ENCODE results near the gene CLCN2. TPM values are rescaled to one million over a fixed set of nuclear protein-coding genes. Genes with fewer than 3 reads are reported as not detected.

Gene CLCN2
- polyA plus RNA-seq, 2 of the 4 experiments (the other 2 are of a cell fraction): 2.2 to 5.4 TPM

DNA sequence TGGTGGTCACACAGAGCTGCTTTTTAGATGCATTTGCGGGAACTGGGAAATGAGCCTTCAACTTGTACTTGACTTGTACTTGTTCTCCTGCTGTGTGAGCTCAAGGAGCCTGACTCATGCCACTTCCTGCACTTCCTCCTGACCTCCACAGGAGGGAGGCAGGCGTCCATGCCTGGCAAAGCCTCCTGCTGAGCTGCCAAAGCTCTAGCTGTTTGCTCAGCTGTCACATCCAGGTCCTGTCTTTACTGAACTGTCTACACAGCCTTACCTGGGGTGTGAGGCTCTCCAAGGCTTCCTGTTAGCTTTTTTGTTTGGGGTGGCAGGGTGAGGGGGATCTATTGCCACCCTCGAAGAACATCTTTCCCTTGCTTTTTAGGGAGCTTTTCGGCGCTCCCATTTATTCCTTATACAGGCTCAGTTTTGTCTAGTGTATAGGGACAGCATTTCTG, 10.2 kb upstream of the CLCN2 start (continued):
- TF ChIP-seq REST (IDR thresholded peaks at IDR 0.05) (no peak), CHD4 (IDR thresholded peaks at IDR 0.05; ENCODE audit: borderline replicate concordance) (no peak), FOSB (CRISPR knock-in tag; IDR thresholded peaks at IDR 0.05) (no peak), ZNF302 (CRISPR knock-in tag; IDR thresholded peaks at IDR 0.05) (no peak), FOXS1 (CRISPR knock-in tag; IDR thresholded peaks at IDR 0.05) (no peak), JUN (IDR thresholded peaks at IDR 0.05) (no peak), JUNB (IDR thresholded peaks at IDR 0.05) (no peak)

GRCh38 chr3:184368586-184369183, 7.3 kb upstream of the CLCN2 start:
- CTCF ChIA-PET: interaction anchor here (0.8 to 13.6 kb wide), 9 partner anchors 10 to 193 kb away, joined by 3 to 171 read pairs (median 4); partner anchors contain the start of gene EPHB3
- Histone ChIP-seq H3K4me2 (no peak overlapping the region), H3K4me1 (peaks cover 18% of the 10 kb centered on the region; the same call in 2 of the 3 replicates), H3K27ac (no peak overlapping the region), H3K4me3 (no peak overlapping the region), H3K9me3 (no peaks in the 10 kb centered on the region)
- no peak for DNase-seq (ENCODE audit: low read depth in 1 of 2, low spot score in 1 of 2)
- no peak for ATAC-seq
- TF ChIP-seq BHLHE40 (IDR thresholded peaks at IDR 0.05; ENCODE audit: low read depth, low read length): no peak
- no peak for TF ChIP-seq HOXB5 (CRISPR knock-in tag; IDR thresholded peaks at IDR 0.05)
- no peak for TF ChIP-seq CHD2 (IDR thresholded peaks at IDR 0.05; ENCODE audit: low read length, partially characterized antibody)
- TF ChIP-seq ZNF302 (CRISPR knock-in tag; IDR thresholded peaks at IDR 0.05): no peak
- TF ChIP-seq FOSB (CRISPR knock-in tag; IDR thresholded peaks at IDR 0.05): no peak
- no peak for TF ChIP-seq EHMT2 (IDR thresholded peaks at IDR 0.05; ENCODE audit: low read depth)
- 95% methylated on average over 3 of the region's 3 CpGs for WGBS (ENCODE audit: missing lambda C conversion rate)
- POLR2A ChIA-PET: no interaction called here
- FAIRE-seq: no peak

- WGBS (ENCODE audit: missing lambda C conversion rate): 95% methylated on average over 9 of the region's 9 CpGs
- FAIRE-seq (no peak), ATAC-seq (no peak), DNase-seq (ENCODE audit: low read depth in 1 of 2, low spot score in 1 of 2) (no peak)
- no peak overlapping the region for H3K4me3 ChIP-seq
- peaks cover 18% of the 10 kb centered on the region; the same call in 2 of the 3 replicates for H3K4me1 ChIP-seq
- POLR2A ChIA-PET: no interaction called here
- H3K4me2 ChIP-seq: no peak overlapping the region
- TF ChIP-seq HOXB5 (CRISPR knock-in tag; IDR thresholded peaks at IDR 0.05) (no peak), RAD21 (conservative IDR thresholded peaks at IDR 0.05 in 1 of 2, IDR thresholded peaks at IDR 0.05 in 1 of 2) (no peak), MAZ (IDR thresholded peaks at IDR 0.05; ENCODE audit: borderline replicate concordance, low read depth, low read length) (no peak), JUNB (IDR thresholded peaks at IDR 0.05) (no peak), FOXS1 (CRISPR knock-in tag; IDR thresholded peaks at IDR 0.05) (no peak), SMC3 (IDR thresholded peaks at IDR 0.05) (no peak), HOXB13 (CRISPR knock-in tag; IDR thresholded peaks at IDR 0.05; ENCODE audit: low read depth) (no peak), CHD4 (IDR thresholded peaks at IDR 0.05; ENCODE audit: borderline replicate concordance) (no peak)
- CTCF ChIA-PET: interaction anchor here (0.8 to 13.6 kb wide), 9 partner anchors 11 to 193 kb away, joined by 3 to 171 read pairs (median 4); partner anchors contain the start of gene EPHB3
- H3K27ac ChIP-seq: no peak overlapping the region
- no peaks in the 10 kb centered on the region for H3K9me3 ChIP-seq
These were observed 6.7 kb upstream of the CLCN2 start for GRCh38 chr3:184368116-184368515.

GRCh38 chr3:184366619-184367289, 5.3 kb upstream of the CLCN2 start:
- no peak for FAIRE-seq
- TF ChIP-seq POLR2AphosphoS2 (conservative IDR thresholded peaks at IDR 0.05; ENCODE audit: low read length) (no peak), PHF8 (IDR thresholded peaks at IDR 0.05; ENCODE audit: borderline replicate concordance, low read depth) (no peak), POLR2A (IDR thresholded peaks at IDR 0.05; ENCODE audit: low read length) (no peak), ELK1 (IDR thresholded peaks at IDR 0.05; ENCODE audit: low read depth, low read length) (no peak), RNF2 (IDR thresholded peaks at IDR 0.05; ENCODE audit: borderline replicate concordance, low read depth) (no peak), ATOH8 (CRISPR knock-in tag; IDR thresholded peaks at IDR 0.05; ENCODE audit: low read depth) (no peak), JUNB (IDR thresholded peaks at IDR 0.05) (no peak), ZC3H11A (IDR thresholded peaks at IDR 0.05) (no peak)
- Histone ChIP-seq H3K9me3 (no peaks in the 10 kb centered on the region), H3K4me3 (no peak overlapping the region), H3K4me2 (no peak overlapping the region), H3K4me1 (peaks cover 17% of the 10 kb centered on the region; the same call in 2 of the 3 replicates), H3K27ac (no peak overlapping the region)
- DNase-seq (ENCODE audit: low read depth in 1 of 2, low spot score in 1 of 2): no peak
- ChIA-PET CTCF (interaction anchor here (0.6 to 13.6 kb wide), 7 partner anchors 13 to 174 kb away, joined by 3 to 171 read pairs (median 4); no protein-coding TSS in a partner anchor), POLR2A (no interaction called here)
- ATAC-seq: no peak
- WGBS (ENCODE audit: missing lambda C conversion rate): 87% methylated on average over 5 of the region's 5 CpGs

Data from A549 (cell line).